ENCODE measurements around the gene HOXB6. TPM values are rescaled to one million over a fixed set of nuclear protein-coding genes. Genes with fewer than 3 reads are reported as not detected.

The HOXB6 gene
- total RNA-seq, 1 experiment from 2014 or later, result 64.8 TPM

DNA sequence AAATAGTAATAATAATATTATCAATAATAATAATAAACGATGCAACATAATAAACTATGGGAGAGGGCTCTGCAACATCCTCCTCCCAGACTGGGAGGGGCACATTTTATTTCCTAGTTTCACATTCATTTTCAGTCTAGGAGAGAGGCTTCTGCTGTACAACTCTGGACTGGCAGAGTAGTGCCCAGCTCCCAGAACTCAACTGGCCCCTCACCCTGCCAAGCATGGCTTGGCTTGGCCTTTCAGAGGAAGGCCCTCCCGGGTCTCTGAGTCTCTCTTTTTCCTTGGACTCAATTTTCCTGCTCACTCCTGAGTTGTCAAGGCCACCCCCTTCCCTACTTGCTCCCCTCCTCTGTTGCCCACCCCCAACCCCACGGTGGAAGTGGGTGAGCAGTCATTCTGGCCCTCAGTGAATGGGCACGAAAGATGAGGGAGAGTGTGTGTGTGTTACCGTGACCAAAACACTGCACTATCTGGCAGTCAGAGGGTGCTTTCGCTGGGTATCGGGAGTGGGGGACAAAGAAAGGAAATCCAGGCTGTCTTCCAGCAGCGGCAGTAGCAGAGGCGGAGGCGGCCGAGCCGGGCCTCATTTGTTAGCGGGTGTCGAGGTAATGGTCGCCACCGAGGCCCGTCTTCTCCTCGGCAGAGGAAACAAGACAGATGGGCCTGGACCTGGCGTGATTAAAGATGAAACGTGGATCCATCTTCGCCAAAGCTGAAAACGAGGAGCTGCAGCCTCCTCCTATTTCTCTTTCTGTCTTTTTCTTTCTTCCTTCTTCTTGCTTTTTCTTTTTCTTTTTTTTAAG lies 28.9 kb downstream of the HOXB6 start (continued):
- TF ChIP-seq, protein P1, sequence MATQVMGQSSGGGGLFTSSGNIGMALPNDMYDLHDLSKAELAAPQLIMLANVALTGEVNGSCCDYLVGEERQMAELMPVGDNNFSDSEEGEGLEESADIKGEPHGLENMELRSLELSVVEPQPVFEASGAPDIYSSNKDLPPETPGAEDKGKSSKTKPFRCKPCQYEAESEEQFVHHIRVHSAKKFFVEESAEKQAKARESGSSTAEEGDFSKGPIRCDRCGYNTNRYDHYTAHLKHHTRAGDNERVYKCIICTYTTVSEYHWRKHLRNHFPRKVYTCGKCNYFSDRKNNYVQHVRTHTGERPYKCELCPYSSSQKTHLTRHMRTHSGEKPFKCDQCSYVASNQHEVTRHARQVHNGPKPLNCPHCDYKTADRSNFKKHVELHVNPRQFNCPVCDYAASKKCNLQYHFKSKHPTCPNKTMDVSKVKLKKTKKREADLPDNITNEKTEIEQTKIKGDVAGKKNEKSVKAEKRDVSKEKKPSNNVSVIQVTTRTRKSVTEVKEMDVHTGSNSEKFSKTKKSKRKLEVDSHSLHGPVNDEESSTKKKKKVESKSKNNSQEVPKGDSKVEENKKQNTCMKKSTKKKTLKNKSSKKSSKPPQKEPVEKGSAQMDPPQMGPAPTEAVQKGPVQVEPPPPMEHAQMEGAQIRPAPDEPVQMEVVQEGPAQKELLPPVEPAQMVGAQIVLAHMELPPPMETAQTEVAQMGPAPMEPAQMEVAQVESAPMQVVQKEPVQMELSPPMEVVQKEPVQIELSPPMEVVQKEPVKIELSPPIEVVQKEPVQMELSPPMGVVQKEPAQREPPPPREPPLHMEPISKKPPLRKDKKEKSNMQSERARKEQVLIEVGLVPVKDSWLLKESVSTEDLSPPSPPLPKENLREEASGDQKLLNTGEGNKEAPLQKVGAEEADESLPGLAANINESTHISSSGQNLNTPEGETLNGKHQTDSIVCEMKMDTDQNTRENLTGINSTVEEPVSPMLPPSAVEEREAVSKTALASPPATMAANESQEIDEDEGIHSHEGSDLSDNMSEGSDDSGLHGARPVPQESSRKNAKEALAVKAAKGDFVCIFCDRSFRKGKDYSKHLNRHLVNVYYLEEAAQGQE (IDR thresholded peaks at IDR 0.05; ENCODE audit: low read depth), result no peak
- TF ChIP-seq SIN3A (IDR thresholded peaks at IDR 0.05; ENCODE audit: low read depth), result no peak
- no peak for TF ChIP-seq CEBPB (IDR thresholded peaks at IDR 0.05; ENCODE audit: low read depth)
- TF ChIP-seq EGR1 (IDR thresholded peaks at IDR 0.05; ENCODE audit: low read depth), result no peak
- TF ChIP-seq FOSL1 (IDR thresholded peaks at IDR 0.05; ENCODE audit: low read depth), result no peak
- TF ChIP-seq ZFX (IDR thresholded peaks at IDR 0.05), result no peak
- TF ChIP-seq POLR2A (IDR thresholded peaks at IDR 0.05; ENCODE audit: borderline replicate concordance, extremely low read depth, insufficient read depth, insufficient read length), result no peak
- TF ChIP-seq, protein P2, sequence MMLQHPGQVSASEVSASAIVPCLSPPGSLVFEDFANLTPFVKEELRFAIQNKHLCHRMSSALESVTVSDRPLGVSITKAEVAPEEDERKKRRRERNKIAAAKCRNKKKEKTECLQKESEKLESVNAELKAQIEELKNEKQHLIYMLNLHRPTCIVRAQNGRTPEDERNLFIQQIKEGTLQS (IDR thresholded peaks at IDR 0.05), result no peak

DNA sequence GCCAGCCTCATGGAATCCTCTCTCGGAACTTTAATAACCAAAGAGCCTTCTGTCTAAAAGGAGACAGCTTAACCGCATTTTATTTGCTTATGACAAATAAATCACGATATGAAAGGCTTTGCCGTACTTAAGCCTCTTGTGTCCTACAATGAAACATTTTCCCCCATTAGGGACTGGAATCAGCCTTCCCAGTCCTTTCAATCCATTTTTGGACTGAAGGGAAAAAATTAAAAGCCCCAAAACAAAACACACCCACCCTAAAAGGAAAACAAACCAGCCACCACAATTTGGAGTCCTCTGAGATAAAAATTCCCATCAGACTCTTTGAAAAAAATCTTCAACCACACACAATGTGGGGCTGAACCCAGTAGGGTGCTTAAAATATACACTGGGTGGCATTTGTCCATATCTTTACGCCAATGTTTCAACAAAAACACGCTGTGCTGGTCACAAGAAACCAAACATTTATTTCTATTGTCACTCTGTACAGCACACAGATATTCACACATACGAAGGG lies 29.7 kb downstream of the HOXB6 start:
- no peak overlapping the region for H3K4me3 ChIP-seq (replicated peaks in 1 of 2; ENCODE audit: low read depth in 1 of 2, low read length in 2 of 2)
- peaks cover 83% of the 10 kb centered on the region for H3K79me2 ChIP-seq (ENCODE audit: insufficient read depth, low read length)
- POLR2A ChIA-PET, result no interaction called here
- no peaks in the 10 kb centered on the region for H4K20me1 ChIP-seq (ENCODE audit: insufficient read depth)
- RAD21 ChIA-PET (ENCODE audit: low non-redundant PET in 1 of 2, low total read pairs in 2 of 2, uncharacterized antibody in 2 of 2, unreplicated experiment in 2 of 2), result no interaction called here
- no peaks in the 10 kb centered on the region for H3K27me3 ChIP-seq (ENCODE audit: insufficient read depth, low read length)
- ATAC-seq, result no peak
- H2AFZ ChIP-seq (ENCODE audit: low read depth, low read length, poor library complexity, severe bottlenecking), result no peak overlapping the region
- no peaks in the 10 kb centered on the region for H3K9me2 ChIP-seq (ENCODE audit: insufficient read depth)
- DNase-seq (ENCODE audit: low read depth, low spot score), result no peak
- CTCF ChIA-PET, result no interaction called here
- H3K4me2 ChIP-seq (ENCODE audit: low read length), result no peak overlapping the region
- no peaks in the 10 kb centered on the region; a peak in 1 of 4 replicates for H3K36me3 ChIP-seq (ENCODE audit: control insufficient read depth in 1 of 2, insufficient read depth in 2 of 2, low read length in 2 of 2)
- H3K9ac ChIP-seq (ENCODE audit: low read length), result no peak overlapping the region
- H3K27ac ChIP-seq (ENCODE audit: low read depth, low read length), result no peak overlapping the region
- H3K9me3 ChIP-seq (ENCODE audit: control insufficient read depth in 1 of 2, insufficient read depth in 1 of 2, low read depth in 1 of 2, low read length in 2 of 2), result no peaks in the 10 kb centered on the region
- intact Hi-C loops (cut with micrococcal nuclease), result no loop called here
- no TSS peak for BruUV-seq (replicated peaks)
- H3K4me1 ChIP-seq (ENCODE audit: control insufficient read depth in 1 of 2, insufficient read depth in 2 of 2, low read length in 2 of 2), result peaks cover 0 to 10% of the 10 kb centered on the region in 2 experiments; a peak in 1 of 4 replicates
- TF ChIP-seq, protein P2 (IDR thresholded peaks at IDR 0.05), result no peak
- TF ChIP-seq EZH2 (IDR thresholded peaks at IDR 0.05) (no peak), TCF7L2 (IDR thresholded peaks at IDR 0.05; ENCODE audit: borderline replicate concordance, extremely low read depth, insufficient read depth, insufficient read length) (no peak), POLR2AphosphoS5 (IDR thresholded peaks at IDR 0.05; ENCODE audit: low read depth, low read length) (no peak), SRF (IDR thresholded peaks at IDR 0.05; ENCODE audit: low read depth) (no peak), ZNF274 (IDR thresholded peaks at IDR 0.05; ENCODE audit: low read depth, low read length) (no peak)
- TF ChIP-seq, protein P3, sequence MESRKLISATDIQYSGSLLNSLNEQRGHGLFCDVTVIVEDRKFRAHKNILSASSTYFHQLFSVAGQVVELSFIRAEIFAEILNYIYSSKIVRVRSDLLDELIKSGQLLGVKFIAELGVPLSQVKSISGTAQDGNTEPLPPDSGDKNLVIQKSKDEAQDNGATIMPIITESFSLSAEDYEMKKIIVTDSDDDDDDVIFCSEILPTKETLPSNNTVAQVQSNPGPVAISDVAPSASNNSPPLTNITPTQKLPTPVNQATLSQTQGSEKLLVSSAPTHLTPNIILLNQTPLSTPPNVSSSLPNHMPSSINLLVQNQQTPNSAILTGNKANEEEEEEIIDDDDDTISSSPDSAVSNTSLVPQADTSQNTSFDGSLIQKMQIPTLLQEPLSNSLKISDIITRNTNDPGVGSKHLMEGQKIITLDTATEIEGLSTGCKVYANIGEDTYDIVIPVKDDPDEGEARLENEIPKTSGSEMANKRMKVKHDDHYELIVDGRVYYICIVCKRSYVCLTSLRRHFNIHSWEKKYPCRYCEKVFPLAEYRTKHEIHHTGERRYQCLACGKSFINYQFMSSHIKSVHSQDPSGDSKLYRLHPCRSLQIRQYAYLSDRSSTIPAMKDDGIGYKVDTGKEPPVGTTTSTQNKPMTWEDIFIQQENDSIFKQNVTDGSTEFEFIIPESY (IDR thresholded peaks at IDR 0.05; ENCODE audit: extremely low read depth, insufficient replicate concordance, low read length), result no peak
- TF ChIP-seq, protein P1 (IDR thresholded peaks at IDR 0.05; ENCODE audit: low read depth), result no peak
